Right hindlimb (tissue), 1 donor: Measurements from ENCODE around the gene ZIM2.

Source experiments
- DNase-seq: peaks from one replicate; pipeline ENCODE4 v3.0.0-alpha.2; 2018

The ZIM2 gene

DNA sequence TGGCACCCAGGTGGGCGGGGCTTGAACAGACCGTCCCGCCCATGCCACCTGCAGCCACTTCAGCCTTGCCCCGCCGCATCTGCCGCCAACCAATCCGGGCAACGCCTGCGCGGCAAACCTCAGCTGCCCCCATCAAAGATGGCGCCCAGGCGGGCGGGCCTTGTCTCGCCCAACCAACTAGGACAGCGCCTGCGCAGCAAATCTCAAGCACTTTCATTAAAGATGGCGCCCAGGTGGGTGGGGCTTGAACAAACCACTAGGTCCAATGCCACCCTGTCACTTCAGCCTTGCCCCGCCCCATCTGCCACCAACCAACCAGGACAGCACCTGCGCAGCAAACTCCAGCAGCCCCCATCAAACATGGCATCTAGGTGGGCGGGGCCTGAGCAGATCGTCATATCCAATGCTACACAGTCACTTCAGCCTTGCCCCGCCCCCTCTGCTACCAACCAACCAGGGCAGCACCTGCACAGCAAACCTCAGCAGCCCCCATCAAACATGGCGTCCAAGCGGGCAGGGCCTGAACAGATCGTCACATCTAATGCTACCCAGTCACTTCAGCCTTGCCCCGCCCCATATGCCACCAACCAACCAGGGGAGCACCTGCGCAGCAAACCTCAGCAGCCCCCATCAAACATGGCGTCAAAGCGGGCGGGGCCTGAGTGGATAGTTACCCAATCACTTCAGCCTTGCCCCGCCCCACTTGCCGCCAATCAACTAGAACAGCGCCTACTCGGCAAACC lies 1.4 kb downstream of the ZIM2 start:
- peak; percentile 99 for DNase-seq

- peak; percentile 80 for DNase-seq
Measured at GRCh38 chr19:56838024-56838908, 2.3 kb downstream of the ZIM2 start.

DNA sequence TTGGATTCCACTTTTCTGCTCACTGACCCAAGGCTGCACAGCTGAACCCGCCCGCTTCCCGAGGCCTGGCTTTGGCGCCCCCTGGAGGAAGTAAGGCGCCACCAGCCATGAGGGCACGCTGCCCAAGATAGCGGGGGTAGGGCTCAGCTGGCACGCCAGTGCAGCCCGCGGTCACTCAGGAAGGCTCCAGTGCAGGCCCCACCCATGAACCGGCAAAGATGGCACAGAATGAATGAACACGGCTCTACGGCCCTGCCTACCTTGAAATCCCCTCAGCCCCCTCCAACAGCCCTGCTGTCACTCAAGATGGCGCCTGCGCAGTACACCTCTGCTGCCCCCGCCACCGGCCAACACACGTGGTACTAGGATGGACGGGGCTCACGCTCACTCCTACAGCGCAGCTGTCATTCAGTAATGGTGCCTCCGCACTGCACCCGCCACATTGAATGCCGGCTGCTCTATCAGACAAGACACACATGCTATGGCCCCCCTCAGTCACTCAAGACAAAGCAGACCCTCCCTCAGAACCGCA lies 3.0 kb downstream of the ZIM2 start:
- peak; percentile 87 for DNase-seq

GRCh38 chr19:56837004-56837403 lies 3.5 kb downstream of the ZIM2 start:
- DNase-seq = no peak

DNA sequence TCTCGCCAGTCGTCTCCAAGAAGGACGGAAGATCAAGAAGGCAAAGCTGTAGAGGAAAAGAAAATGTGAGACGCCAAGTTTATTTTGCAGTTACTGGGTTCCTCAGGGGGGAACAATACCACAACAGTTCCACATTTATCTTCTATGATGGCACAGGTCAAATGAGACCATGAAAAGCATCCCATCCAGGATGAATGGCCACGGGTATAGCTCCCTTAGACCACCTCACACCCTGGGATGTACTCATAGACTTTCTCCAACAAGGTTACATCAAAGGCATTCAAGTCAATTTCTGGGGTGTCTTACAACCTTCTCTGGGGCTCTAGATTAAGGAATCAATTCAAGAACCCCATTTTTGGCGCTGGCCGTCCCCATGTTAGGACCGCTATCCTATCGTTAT lies 4.5 kb downstream of the ZIM2 start:
- DNase-seq = no peak

GRCh38 chr19:56835401-56835800 lies 5.1 kb downstream of the ZIM2 start:
- no peak for DNase-seq

GRCh38 chr19:56834564-56835375 lies 5.8 kb downstream of the ZIM2 start:
- no peak for DNase-seq

- no peak for DNase-seq
Measured at GRCh38 chr19:56832352-56832928, 8.1 kb downstream of the ZIM2 start.

DNA sequence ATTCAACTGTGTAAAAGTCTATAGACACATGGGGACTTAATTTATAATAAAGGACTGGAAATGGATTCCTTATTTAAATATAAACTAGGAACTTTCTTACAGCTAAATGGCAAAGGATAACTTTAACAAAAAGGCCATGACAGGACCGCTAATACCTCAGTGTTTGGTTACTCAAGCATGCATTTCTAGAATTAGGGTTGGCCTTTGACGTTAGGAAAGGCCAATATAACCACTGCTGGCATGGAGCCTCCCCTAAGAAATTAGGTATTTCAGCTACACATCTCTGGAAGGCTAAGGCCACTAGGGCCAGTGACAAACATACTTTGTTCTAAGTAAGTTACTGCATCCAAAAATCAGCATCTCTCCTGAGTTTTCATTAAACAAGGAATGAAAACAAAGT lies 9.3 kb downstream of the ZIM2 start:
- DNase-seq = no peak

GRCh38 chr19:56829596-56829995 lies 10.9 kb downstream of the ZIM2 start:
- no peak for DNase-seq

DNA sequence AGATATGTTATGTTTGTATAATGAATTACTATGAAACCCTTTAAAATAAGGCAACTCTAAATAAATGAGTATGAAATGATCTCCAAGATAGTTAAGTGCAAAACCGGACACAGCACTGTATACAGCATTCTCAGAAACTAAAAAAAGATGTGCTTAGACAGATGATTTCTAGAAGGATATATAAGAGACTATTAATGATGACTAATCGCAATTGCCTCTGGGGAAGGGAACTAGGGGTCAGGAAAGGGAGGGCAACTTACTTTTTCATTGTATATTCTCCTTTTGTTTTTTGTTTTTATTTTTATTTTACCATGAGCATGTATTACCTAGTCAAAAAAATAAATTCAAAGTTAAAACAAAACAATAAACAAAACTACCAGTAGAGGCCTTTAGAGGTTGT lies 12.8 kb downstream of the ZIM2 start:
- DNase-seq = no peak

DNA sequence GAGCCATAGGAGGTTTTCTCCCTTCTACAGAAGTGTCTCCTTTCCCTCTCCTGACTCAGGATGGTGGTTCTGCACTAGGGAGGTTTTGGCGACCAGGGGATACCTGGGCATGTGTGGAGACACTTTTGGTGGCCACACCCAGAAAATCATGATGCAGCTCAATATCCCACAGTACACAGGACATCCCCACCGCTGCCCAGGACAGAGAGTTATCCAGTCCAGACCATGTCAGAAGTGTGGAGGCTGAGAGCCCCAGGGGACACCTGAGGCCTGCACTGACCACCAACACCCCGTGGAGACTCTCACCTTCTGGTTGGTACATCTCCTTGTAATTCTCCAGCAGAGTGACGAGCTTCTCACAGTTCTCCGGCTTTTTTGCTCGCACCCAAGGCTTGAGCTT lies 16.6 kb downstream of the ZIM2 start:
- no peak for DNase-seq

DNA sequence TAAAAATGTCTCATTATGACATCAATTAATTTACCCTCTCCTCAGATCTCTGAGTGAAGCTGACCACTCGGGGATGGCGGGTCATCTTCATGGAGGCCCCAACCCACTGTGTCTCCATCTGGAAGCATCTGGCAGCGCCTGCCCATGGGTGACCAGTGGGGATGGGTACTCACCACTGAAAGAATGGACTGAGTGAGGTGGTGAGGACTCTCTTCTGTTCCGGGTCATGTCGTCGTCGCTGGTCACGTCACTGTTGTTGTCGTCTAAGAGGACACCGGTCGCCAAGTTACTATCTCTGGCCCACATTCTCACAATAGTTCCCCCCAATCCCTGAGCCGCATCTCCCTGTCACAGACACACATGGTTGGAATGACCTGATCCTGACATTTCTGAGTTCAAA lies 17.1 kb downstream of the ZIM2 start:
- DNase-seq = no peak

GRCh38 chr19:56822755-56823154 lies 17.8 kb downstream of the ZIM2 start:
- DNase-seq = no peak

DNA sequence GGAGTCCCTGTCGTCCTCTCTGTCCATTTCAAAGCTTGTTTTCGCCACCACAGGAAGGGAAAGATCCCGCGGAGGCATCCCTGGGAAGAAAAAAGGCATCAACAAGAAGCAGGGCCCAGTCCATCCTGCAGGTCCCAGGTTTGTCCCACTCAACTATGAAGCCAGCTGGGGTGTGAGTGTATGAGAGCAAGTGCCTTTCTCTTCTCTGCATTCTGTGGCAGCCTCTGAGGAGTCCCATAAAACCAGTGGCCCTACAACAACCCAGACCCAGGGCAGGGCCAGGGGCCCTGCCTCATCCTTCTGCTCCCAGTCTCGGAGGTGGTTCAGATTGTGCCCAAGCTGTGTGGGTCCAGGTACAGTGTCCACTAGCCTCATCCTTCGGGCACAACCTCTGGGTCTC lies 18.9 kb downstream of the ZIM2 start:
- no peak for DNase-seq

DNA sequence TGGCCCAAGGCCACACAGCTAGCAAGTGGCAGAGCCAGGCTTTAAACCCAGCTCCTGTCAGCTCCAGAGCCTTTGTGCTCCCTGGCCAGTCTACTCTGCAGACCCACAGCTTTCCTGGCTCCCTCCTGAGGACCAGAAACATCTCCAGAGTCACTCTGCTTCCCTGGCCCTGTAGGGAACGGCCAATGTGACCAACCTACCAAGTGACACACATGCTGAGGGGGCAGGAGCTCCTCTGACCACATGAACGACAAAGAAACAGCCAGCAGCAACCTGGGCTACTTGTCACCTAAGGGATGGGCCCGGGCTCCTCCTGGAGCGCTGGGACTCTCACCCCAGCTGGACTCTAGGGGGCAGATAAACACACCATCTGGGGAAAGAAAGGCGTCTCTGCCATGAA lies 19.3 kb downstream of the ZIM2 start:
- DNase-seq = no peak

- DNase-seq = no peak
Measured at GRCh38 chr19:56819166-56819565, 21.4 kb downstream of the ZIM2 start.

GRCh38 chr19:56814656-56815055 lies 25.9 kb downstream of the ZIM2 start:
- DNase-seq = no peak

DNA sequence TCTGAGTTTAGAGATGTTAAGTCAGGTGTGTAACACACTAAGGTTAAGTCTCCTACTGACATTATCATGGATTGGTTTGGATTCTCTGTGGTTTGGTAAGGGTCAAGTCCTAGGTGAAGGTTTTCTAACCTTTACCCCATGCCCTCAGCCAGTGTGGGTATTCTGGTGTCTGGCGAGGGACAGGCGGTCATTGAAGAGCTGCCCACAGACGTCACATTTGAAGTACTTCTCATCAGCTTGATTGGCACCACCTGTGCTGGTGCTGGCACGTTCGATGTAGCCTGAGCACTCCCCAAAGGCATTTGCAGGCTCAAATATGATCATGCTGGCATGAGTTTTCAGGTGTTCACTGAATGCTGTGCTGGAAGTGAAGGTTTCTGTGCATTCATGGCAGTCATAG lies 27.0 kb downstream of the ZIM2 start:
- no peak for DNase-seq

DNA sequence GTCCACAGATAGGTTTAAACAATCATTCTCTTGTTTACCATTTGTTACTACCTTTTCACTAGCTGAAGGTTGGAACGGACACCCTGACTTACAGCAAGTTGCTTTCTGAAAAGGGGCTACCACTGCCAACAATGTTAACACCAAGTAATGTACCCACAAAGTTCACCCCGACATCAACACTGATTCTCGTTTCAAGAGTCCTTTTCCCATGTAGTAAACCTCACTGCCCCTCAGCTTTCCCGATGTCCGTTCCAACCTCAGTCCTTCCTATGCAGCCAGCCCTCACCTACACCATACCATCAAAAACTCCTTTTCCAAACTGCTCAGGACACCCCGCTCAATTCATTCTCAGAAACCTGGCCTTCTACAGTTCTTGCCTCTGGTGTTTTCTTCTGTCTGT lies 29.0 kb downstream of the ZIM2 start:
- DNase-seq = no peak

DNA sequence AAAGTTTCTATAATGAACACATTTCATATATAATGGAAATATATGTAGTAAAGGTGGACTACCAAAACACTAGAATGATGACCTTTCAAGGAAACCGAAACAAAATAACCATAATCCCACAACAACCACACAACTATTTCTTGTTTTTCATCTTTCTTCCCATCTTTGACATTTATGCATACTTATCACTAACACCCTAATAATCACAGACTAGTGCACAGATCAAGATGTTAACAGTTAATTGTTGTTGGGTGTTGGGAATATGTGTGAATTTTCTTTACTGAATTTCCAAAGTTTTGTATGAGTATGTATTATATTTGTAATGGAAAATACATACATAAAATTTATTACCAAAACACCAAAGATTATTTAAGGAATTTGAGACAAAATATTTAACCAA lies 30.3 kb downstream of the ZIM2 start:
- no peak for DNase-seq

DNA sequence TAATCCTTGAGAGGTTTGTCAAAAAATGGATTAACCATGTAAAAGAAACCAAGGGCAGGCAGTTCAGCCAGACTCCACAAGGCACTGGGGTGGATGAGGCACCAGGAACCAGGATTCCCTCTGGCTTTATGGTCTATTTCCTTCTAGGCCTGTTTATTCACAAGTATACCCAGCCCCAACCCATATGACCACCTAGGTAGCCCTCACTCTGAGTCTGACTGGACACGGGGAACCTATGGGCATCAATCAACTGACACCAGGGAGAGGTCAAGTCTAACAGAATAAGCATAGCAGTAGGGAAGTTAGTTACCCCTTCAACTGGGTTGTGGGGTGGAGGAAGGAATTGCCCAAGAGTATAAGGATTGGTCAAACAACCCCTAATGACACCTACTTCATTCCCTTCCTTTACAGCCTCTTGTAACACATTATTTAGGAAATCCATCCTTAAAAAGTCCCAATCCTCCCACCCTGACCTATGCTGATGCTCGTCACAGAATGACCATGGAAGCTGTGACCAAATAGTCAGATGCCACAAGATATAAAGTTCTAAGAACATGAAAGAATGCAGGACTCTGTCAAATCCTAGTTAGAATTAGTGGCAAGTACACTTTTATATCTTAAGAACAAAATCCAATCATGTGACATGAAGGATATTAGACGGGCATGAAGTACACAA lies 31.7 kb downstream of the ZIM2 start:
- DNase-seq = no peak
